Psoas muscle (tissue), 8 donors: ENCODE measurements around the gene SULT4A1. TPM values are rescaled to one million over a fixed set of nuclear protein-coding genes. Genes with fewer than 3 reads are reported as not detected.
A peak's percentile ranks its signal among the peaks of the same experiment; 100 is the strongest.

ENCODE experiments used
- ATAC-seq, 4 donors: fragments of 200-7000 bp; cut with Tn5 transposase; one replicate each; pipeline ENCODE4 v1.9.1; 2020; ENCODE audit warnings: moderate library complexity in 3 of 4, mild to moderate bottlenecking in 2 of 4
- DNase-seq, 2 donors: peaks; one replicate each; pipeline ENCODE4 v3.0.0-alpha.2; 2020
- H3K27ac ChIP-seq: fragments of 200-600 bp; one replicate; pipeline ENCODE4 v1.8.0; 2022
- H3K27me3 ChIP-seq, 3 donors: fragments of 200-600 bp in 1 of 3; one replicate each; pipeline versions ENCODE4 v1.6.1 to v1.8.0; 2013 to 2022; ENCODE audit warnings: low read length in 2 of 3, mild to moderate bottlenecking in 2 of 3, moderate library complexity in 1 of 3; ENCODE audit not compliant: insufficient read depth in 3 of 3
- H3K36me3 ChIP-seq, 2 donors: fragments of 200-600 bp in 1 of 2; one replicate each; pipeline versions ENCODE4 v1.6.1 to v1.8.0; 2013 to 2022; ENCODE audit warnings: low read depth in 1 of 2, mild to moderate bottlenecking in 1 of 2, moderate library complexity in 1 of 2; ENCODE audit not compliant: insufficient read depth in 1 of 2
- H3K4me1 ChIP-seq: fragments of 200-600 bp; one replicate; pipeline ENCODE4 v1.8.0; 2022
- H3K4me3 ChIP-seq: fragments of 200-600 bp; one replicate; pipeline ENCODE4 v1.8.0; 2022; ENCODE audit warnings: mild to moderate bottlenecking
- H3K9me3 ChIP-seq: fragments of 200-600 bp; one replicate; pipeline ENCODE4 v1.8.0; 2022
- WGBS, 3 donors: extraction: QIAGEN DNeasy Blood & Tissue Kit; methylation state at CpG; one replicate each; pipeline versions ENCODE4 v1.1.6 to v1.1.7; 2013; 5-methylcytosine and 5-hydroxymethylcytosine counted together
- intact Hi-C, 2 donors: fragments of 100-400 bp; cut with DNase I; formaldehyde crosslinking; loops; one replicate each; pipeline versions ENCODE4 v1.11.0 to v1.14.2; 2022
- polyA plus RNA-seq, 3 donors: library from polyadenylated mRNA; stranded (reverse); fragments of 200-250 nt; gene quantifications; one replicate each; pipeline ENCODE4 v1.2.3, GENCODE V29; 2013
- total RNA-seq, 4 donors: library from RNA; stranded (reverse); fragmentation: NEBNext Ultra II Directional in 2 of 4; extraction: Animal tissue kit (Norgen Biotek cat#: 25700) in 2 of 4; gene quantifications; one replicate each; pipeline versions ENCODE4 v1.2.1 to v1.2.4, GENCODE V29; 2021 to 2023
- TF ChIP-seq, protein P1 (sequence below): fragments of 200-600 bp; IDR thresholded peaks from one replicate; pipeline ENCODE4 v1.8.0; 2022; ENCODE audit warnings: antibody characterized with exemption
- donor health status: healthy with polysubstance abuse.
- donor health status: DM: no; HTN: no; CAD: no; lungs with moderate emphysema.
- donor health status: Bipolar disorder and iron deficiency.
- donor health status: healthy.
- donor health status: DM: yes; HTN: yes; CAD: no.
- donor health status: DM: no; HTN: no; CAD: no.
- donor health status: DM: no; HTN: no; CAD: no.
- donor health status: DM: yes; HTN: yes; CAD: no.

The SULT4A1 gene
- total and polyA plus RNA-seq, 7 donors, result 0.08 to 0.23 TPM; not detected in 5

DNA sequence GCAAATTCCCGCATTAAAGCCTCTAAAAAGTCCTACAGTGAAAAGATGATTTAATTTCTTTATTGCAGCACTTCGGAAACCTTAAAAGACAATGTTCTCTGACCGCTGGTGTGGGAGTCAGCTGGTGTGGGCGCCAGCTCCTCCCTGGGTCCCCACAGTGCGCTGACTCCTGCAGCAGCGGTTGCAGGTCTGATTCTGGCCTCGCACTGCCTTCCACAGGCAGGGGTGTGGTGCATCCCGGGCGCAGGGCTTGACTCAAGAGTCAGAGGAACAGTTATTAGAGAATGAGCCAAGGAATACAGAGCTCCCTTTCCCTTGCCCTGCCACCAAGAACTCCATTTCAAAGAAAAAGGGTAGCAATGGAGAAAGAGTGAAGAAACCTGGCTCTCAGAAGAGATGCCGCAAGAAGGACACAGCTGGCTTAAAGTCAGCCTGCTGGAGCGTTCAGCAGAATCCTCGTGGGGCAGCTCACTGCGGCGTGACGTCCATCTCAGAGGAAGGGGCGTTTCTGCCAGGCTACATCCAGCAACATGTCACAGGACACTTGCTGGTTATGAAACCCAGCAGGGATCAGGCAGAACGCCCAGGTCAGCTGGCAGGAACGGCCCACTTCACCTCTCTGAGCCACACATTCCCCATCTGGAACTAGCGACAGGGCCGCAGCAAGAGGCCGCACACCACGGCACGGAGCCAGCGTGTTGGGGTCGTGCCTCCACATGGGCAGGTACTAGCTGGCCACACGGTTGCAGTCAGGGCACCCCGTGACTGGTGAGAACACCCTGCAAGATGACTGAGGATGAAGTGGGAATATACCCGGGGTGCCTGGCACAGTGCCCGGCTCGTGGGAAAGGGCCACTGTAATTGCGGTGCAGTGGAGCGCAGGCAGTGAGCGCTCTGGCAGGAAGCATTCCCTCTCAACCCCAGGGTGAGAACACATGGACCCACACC, 32.1 kb downstream of the SULT4A1 start:
- WGBS, 3 donors, result 21 to 31% (median 23%) methylated on average over 33 of the region's 33 CpGs
- Histone ChIP-seq H3K36me3 (no peaks in the 10 kb centered on the region), H3K27ac (peak overlapping the region; percentile 18), H3K4me1 (peaks cover 17% of the 10 kb centered on the region), H3K27me3 (peaks cover 0 to 16% (median 2%) of the 10 kb centered on the region in 3 donors), H3K9me3 (no peaks in the 10 kb centered on the region), H3K4me3 (peak overlapping the region; percentile 4)
- peak; percentile 85 to 91 for DNase-seq
- intact Hi-C loops, result loop anchor here in 1 of 2 donors (10.0 kb wide), 1 partner anchor 125 kb away; the partner anchor contains the start of gene SAMM50
- peak; percentile 68 to 83 (median 75) for ATAC-seq
- TF ChIP-seq, protein P1, sequence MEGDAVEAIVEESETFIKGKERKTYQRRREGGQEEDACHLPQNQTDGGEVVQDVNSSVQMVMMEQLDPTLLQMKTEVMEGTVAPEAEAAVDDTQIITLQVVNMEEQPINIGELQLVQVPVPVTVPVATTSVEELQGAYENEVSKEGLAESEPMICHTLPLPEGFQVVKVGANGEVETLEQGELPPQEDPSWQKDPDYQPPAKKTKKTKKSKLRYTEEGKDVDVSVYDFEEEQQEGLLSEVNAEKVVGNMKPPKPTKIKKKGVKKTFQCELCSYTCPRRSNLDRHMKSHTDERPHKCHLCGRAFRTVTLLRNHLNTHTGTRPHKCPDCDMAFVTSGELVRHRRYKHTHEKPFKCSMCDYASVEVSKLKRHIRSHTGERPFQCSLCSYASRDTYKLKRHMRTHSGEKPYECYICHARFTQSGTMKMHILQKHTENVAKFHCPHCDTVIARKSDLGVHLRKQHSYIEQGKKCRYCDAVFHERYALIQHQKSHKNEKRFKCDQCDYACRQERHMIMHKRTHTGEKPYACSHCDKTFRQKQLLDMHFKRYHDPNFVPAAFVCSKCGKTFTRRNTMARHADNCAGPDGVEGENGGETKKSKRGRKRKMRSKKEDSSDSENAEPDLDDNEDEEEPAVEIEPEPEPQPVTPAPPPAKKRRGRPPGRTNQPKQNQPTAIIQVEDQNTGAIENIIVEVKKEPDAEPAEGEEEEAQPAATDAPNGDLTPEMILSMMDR, result no peak

DNA sequence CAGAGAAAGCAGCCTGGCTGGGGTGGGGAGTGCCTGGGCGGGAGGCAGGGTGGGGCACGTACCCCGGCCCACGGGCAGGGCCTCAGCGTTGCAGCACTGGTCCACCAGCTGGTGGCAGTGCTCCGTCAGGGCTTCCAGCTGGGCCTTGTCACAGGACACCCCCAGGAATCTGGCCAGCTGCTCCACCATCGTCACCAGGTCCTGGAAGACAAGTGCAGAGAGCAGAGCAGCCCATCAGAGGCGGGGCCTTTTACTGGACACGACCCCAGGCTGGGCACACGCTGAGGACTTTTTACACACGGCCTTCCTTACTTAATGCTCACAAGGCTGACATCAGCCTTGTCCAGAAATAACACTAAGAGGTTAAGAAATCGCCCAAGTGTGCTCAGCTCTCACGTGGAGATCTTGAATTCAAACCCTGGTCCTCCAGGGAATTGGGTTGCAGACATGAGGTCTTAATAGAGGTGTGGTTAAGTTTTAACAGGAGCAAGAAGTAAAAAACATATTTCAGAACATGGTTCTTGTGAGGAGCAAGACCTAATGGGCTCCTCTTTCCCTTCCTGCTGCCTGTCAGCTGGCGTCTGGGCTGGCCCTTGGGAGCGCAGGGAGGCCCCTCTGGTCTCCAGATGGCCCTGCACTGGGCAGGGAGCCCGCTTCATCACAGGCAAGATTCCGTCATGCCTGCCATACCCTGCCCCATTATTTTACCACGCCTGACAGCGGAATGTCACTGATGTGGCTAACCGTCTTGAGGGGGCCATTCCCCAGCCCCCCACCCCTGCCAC, 33.1 kb downstream of the SULT4A1 start:
- 15 to 24% (median 23%) methylated on average over 19 to 20 of the region's 20 CpGs for WGBS, 3 donors
- Histone ChIP-seq H3K36me3 (no peaks in the 10 kb centered on the region), H3K27me3 (peaks cover 0 to 20% (median 6%) of the 10 kb centered on the region in 3 donors), H3K27ac (peak overlapping the region; percentile 18), H3K4me3 (no peak overlapping the region), H3K4me1 (peaks cover 17% of the 10 kb centered on the region), H3K9me3 (no peaks in the 10 kb centered on the region)
- ATAC-seq (peak; percentile 78 to 89 (median 86)), DNase-seq (peak; percentile 86 to 92)
- intact Hi-C loops, result loop anchor here in 1 of 2 donors (10.0 kb wide), 1 partner anchor 126 kb away; the partner anchor contains the start of gene SAMM50
- TF ChIP-seq, protein P1, result peak; percentile 37

DNA sequence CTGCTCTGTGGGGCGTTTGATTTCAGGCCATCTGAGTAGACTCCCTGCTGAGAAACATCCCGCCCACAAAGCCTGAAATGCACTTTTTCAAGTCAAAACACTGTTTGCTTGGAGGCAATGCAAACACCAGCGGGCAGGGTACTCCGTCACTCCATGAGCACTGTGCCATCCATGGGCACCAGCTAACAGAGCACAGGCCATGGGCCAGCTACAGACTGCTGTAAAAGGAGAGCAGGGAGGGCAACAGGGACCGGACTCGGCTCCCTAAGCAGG, 33.7 kb downstream of the SULT4A1 start:
- TF ChIP-seq, protein P1, result no peak
- Histone ChIP-seq H3K4me3 (no peak overlapping the region), H3K9me3 (no peaks in the 10 kb centered on the region), H3K36me3 (no peaks in the 10 kb centered on the region), H3K27me3 (peaks cover 0 to 21% (median 4%) of the 10 kb centered on the region in 3 donors), H3K4me1 (peaks cover 17% of the 10 kb centered on the region), H3K27ac (no peak overlapping the region)
- 37 to 45% (median 44%) methylated on average over 6 of the region's 6 CpGs for WGBS, 3 donors
- DNase-seq, result no peak
- intact Hi-C loops, result loop anchor here in 1 of 2 donors (10.0 kb wide), 1 partner anchor 126 kb away; the partner anchor contains the start of gene SAMM50
- peak in 2 of 4 donors; percentile 20 for ATAC-seq

DNA sequence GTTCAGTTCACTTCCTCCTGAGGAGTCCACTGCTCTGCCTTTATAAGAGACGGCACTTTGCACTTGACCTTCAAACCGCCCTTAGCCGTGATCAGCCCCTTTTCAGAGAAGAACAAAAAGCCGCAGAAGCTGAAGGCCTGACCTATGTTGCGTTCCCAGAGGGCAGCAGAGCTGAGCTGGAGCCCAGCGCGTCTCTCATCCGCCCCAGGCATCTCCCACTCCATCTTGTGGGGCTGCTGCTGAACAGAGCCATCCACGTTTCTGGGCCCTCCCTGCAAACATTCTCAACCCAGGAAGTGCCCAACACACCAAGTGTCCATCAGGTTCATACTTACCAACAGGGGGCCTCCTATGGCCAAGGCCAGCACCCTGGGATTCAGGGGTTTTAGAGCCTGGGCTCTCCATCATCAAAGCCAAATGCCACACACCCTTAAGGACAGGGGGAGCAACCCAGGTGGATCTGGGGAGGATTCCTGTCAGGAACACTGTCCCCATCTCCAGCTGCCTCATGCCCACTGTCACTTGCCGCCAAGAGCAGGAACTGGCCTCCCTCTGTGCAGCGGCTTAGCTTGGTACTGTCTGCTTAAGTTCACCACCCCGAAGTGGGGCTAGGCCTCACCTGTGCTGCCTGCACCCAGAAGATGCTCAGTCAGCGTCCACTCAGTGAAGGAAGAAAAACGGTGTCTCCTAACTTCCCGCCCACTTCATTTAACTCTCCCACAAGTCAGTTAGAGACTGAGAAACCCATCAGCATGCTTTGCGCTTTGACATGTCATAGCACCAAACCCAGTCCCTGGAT, 34.2 kb downstream of the SULT4A1 start:
- intact Hi-C loops, result loop anchor here in 1 of 2 donors (10.0 kb wide), 1 partner anchor 127 kb away; the partner anchor contains the start of gene SAMM50
- TF ChIP-seq, protein P1, result no peak
- Histone ChIP-seq H3K36me3 (no peaks in the 10 kb centered on the region), H3K4me1 (peaks cover 17% of the 10 kb centered on the region), H3K9me3 (no peaks in the 10 kb centered on the region), H3K27ac (no peak overlapping the region), H3K4me3 (no peak overlapping the region), H3K27me3 (peaks cover 0 to 24% (median 8%) of the 10 kb centered on the region in 3 donors)
- 79 to 86% (median 81%) methylated on average over 16 of the region's 16 CpGs for WGBS, 3 donors
- DNase-seq, result peak in 1 of 2 donors; percentile 19
- no peak for ATAC-seq
